Bronchial epithelial cell (primary cell): ENCODE measurements around the gene BBX. TPM values are rescaled to one million over a fixed set of nuclear protein-coding genes. Genes with fewer than 3 reads are reported as not detected.

Source experiments
- DNase-seq: peaks from one replicate; pipeline ENCODE4 v3.0.0-alpha.2; 2010; ENCODE audit warnings: low read depth
- FAIRE-seq: peaks from 2 replicates; lab custom pipeline; 2011; peaks lifted over from hg19 to GRCh38; lab: Jason Lieb, UNC
- H3K27me3 ChIP-seq: 2 replicates; pipeline ENCODE4 v1.5.1; 2011; ENCODE audit warnings: low read length; ENCODE audit not compliant: control insufficient read depth, insufficient read depth
- H3K36me3 ChIP-seq: 2 replicates; pipeline ENCODE4 v1.5.1; 2011; ENCODE audit warnings: low read length; ENCODE audit not compliant: control insufficient read depth, insufficient read depth
- H3K4me3 ChIP-seq: 2 replicates; pipeline ENCODE4 v1.5.1; 2011; ENCODE audit warnings: mild to moderate bottlenecking, low read depth, low read length, control low read depth
- total RNA-seq: library from RNA; depleted of rRNA; stranded (reverse); fragments of >200 nt; gene quantifications from 2 replicates; pipeline ENCODE4 v1.2.1, GENCODE V29; 2014
- TF ChIP-seq, protein P1 (sequence below): IDR thresholded peaks from 2 replicates; pipeline ENCODE4 v1.5.1; 2011; ENCODE audit warnings: mild to moderate bottlenecking, moderate library complexity, low read length, control low read depth, inconsistent platforms; ENCODE audit not compliant: insufficient read depth, severe bottlenecking

BBX gene
- total RNA-seq, 1 donor from 2014 or later, result 49.5 TPM

DNA sequence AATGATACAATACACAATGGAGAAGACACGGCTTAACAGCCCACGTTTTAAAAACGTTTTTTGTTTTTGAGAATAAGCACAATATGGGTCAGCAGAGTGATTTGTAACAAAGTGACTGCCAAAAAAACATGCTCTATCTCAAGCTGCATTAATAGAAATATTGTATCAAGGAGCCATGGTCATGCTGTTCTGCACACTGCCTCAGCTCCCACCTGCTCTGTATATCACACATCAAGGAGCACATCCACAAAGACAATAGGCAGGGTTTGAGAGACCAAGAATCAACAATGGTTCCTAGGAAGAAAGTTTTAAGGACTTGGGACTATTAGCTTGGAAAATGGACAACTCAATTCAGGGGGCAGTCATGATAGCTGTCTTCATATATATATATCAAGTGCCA, 6.3 kb upstream of the BBX start:
- DNase-seq (no peak), FAIRE-seq (no peak)
- Histone ChIP-seq H3K4me3 (no peak overlapping the region), H3K27me3 (no peaks in the 10 kb centered on the region), H3K36me3 (no peaks in the 10 kb centered on the region)
- TF ChIP-seq, protein P1, sequence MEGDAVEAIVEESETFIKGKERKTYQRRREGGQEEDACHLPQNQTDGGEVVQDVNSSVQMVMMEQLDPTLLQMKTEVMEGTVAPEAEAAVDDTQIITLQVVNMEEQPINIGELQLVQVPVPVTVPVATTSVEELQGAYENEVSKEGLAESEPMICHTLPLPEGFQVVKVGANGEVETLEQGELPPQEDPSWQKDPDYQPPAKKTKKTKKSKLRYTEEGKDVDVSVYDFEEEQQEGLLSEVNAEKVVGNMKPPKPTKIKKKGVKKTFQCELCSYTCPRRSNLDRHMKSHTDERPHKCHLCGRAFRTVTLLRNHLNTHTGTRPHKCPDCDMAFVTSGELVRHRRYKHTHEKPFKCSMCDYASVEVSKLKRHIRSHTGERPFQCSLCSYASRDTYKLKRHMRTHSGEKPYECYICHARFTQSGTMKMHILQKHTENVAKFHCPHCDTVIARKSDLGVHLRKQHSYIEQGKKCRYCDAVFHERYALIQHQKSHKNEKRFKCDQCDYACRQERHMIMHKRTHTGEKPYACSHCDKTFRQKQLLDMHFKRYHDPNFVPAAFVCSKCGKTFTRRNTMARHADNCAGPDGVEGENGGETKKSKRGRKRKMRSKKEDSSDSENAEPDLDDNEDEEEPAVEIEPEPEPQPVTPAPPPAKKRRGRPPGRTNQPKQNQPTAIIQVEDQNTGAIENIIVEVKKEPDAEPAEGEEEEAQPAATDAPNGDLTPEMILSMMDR, result no peak

DNA sequence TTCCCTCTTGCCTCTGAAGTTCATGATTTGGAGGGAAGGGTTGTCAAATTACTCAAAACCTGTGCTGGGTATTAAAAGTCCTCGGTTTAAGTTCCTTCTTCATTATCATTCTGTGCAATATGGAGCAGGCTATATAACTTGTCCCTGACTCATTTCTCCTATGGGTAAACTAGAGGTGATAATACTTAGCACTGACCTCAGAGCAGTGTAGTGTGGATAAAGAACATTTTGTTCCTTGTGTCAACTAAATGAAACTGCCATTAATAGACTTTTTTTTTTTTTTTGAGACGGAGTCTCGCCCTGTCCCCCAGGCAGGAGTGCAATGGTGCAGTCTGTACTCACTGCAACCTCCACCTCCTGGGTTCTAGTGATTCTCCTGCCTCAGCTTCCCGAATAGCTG, 2.2 kb upstream of the BBX start:
- Histone ChIP-seq H3K27me3 (no peaks in the 10 kb centered on the region), H3K4me3 (no peak overlapping the region), H3K36me3 (no peaks in the 10 kb centered on the region)
- TF ChIP-seq, protein P1, result no peak
- FAIRE-seq, result no peak
- no peak for DNase-seq

- FAIRE-seq, result no peak
- TF ChIP-seq, protein P1, result no peak
- H3K27me3 ChIP-seq, result no peaks in the 10 kb centered on the region
- DNase-seq, result no peak
- H3K36me3 ChIP-seq, result no peaks in the 10 kb centered on the region
- no peak overlapping the region for H3K4me3 ChIP-seq
These were observed 1.2 kb upstream of the BBX start for GRCh38 chr3:107521469-107522059.

GRCh38 chr3:107523289-107523538, 452 bp downstream of the BBX start:
- FAIRE-seq, result no peak
- peak; percentile 18 for DNase-seq
- H3K4me3 ChIP-seq, result peak overlapping the region; percentile 75
- no peaks in the 10 kb centered on the region for H3K27me3 ChIP-seq
- H3K36me3 ChIP-seq, result peaks cover 1% of the 10 kb centered on the region
- TF ChIP-seq, protein P1, result no peak

DNA sequence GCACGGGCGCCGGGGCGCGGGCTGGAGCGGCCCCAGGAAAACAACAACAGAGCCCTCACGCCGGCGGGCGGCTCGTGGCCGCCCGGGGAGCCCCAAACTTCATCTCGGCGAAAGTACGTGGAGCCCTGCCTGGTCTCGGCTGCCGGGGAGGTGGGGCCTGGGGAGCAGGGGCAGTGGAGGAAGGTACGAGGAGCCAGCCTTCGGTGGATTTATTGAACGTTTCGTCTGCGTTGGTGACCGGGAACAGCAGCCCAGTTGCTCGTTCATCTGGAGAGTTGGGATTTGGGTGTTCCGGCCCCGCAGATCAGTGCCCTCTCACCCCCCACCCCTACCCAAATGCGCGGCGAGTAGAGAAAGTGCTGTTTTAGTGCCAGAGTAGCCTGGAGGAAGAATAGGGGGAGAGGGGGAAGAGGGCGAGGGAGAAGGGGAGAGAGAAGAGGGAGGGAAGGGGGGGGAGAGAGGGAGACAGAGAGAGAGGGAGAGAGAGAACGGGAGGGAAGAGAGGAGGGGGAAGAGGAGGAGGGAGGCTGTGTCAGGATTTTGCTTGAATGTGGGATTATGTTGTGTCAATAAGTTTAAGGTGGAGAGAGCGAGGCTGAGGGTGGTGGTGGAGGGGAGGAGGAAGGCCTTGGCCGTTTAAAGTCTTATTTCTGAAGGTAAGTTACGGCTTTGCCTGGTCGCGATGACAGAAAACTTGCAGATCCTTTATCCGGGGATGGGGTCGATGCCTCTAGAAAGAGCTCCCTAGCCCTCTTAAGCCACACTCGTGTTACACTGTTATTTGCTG, 970 bp downstream of the BBX start:
- peak; percentile 38 for DNase-seq
- FAIRE-seq, result no peak
- Histone ChIP-seq H3K4me3 (peak overlapping the region; percentile 75), H3K36me3 (peaks cover 1% of the 10 kb centered on the region), H3K27me3 (no peaks in the 10 kb centered on the region)
- TF ChIP-seq, protein P1, result no peak

- no peak for FAIRE-seq
These were observed 1.6 kb downstream of the BBX start for GRCh38 chr3:107524326-107524840.

More at GRCh38 chr3:107524326-107524840, 1.6 kb downstream of the BBX start:
- H3K27me3 ChIP-seq, result no peaks in the 10 kb centered on the region
- H3K4me3 ChIP-seq, result peak overlapping the region; percentile 75
- DNase-seq, result peak; percentile 35
- H3K36me3 ChIP-seq, result peaks cover 2% of the 10 kb centered on the region
- TF ChIP-seq, protein P1, result no peak
